Skeletal muscle satellite cell (primary cell): ENCODE measurements around the gene KCNH2.

Experiments used
- H3K27me3 ChIP-seq: 2 replicates; pipeline ENCODE4 v1.7.0; 2013; ENCODE audit warnings: low read length; ENCODE audit not compliant: control insufficient read depth, insufficient read depth
- H3K36me3 ChIP-seq: 2 replicates; pipeline ENCODE4 v1.7.0; 2013; ENCODE audit warnings: mild to moderate bottlenecking, control low read depth, low read length; ENCODE audit not compliant: insufficient read depth
- H3K4me1 ChIP-seq: 2 replicates; pipeline ENCODE4 v1.7.0; 2013; ENCODE audit warnings: low read length; ENCODE audit not compliant: control insufficient read depth, insufficient read depth
- H3K4me2 ChIP-seq: 2 replicates; pipeline ENCODE4 v1.7.0; 2013; ENCODE audit warnings: mild to moderate bottlenecking, low read length
- H3K4me3 ChIP-seq: 2 replicates; pipeline ENCODE4 v1.7.0; 2013; ENCODE audit warnings: low read length
- H3K9ac ChIP-seq: 2 replicates; pipeline ENCODE4 v1.7.0; 2013; ENCODE audit warnings: mild to moderate bottlenecking, low read depth, low read length, moderate library complexity
- H3K9me3 ChIP-seq: replicated peaks from 2 replicates; pipeline ENCODE4 v1.7.0; 2013; ENCODE audit warnings: mild to moderate bottlenecking, control low read depth, low read length

The KCNH2 gene

GRCh38 chr7:150947241-150947745, 30.8 kb downstream of the KCNH2 start:
- Histone ChIP-seq H3K9me3 (no peaks in the 10 kb centered on the region), H3K4me3 (no peak overlapping the region), H3K36me3 (no peaks in the 10 kb centered on the region), H3K9ac (no peak overlapping the region), H3K27me3 (peaks cover 3% of the 10 kb centered on the region), H3K4me1 (no peaks in the 10 kb centered on the region), H3K4me2 (no peak overlapping the region)

GRCh38 chr7:150946421-150947240, 31.5 kb downstream of the KCNH2 start:
- H3K4me1 ChIP-seq: no peaks in the 10 kb centered on the region
- no peaks in the 10 kb centered on the region for H3K9me3 ChIP-seq
- no peak overlapping the region for H3K4me2 ChIP-seq
- no peak overlapping the region for H3K9ac ChIP-seq
- H3K27me3 ChIP-seq: peaks cover 3% of the 10 kb centered on the region
- no peak overlapping the region for H3K4me3 ChIP-seq
- no peaks in the 10 kb centered on the region for H3K36me3 ChIP-seq

GRCh38 chr7:150945853-150946420, 32.2 kb downstream of the KCNH2 start:
- no peak overlapping the region for H3K4me3 ChIP-seq
- H3K4me1 ChIP-seq: no peaks in the 10 kb centered on the region
- H3K9ac ChIP-seq: no peak overlapping the region
- H3K36me3 ChIP-seq: no peaks in the 10 kb centered on the region
- no peaks in the 10 kb centered on the region for H3K9me3 ChIP-seq
- H3K27me3 ChIP-seq: peaks cover 8% of the 10 kb centered on the region
- no peak overlapping the region for H3K4me2 ChIP-seq

GRCh38 chr7:150945171-150945852, 32.8 kb downstream of the KCNH2 start:
- no peaks in the 10 kb centered on the region for H3K36me3 ChIP-seq
- no peak overlapping the region for H3K4me2 ChIP-seq
- H3K27me3 ChIP-seq: peaks cover 12% of the 10 kb centered on the region
- no peaks in the 10 kb centered on the region for H3K4me1 ChIP-seq
- no peaks in the 10 kb centered on the region for H3K9me3 ChIP-seq
- H3K4me3 ChIP-seq: no peak overlapping the region
- no peak overlapping the region for H3K9ac ChIP-seq

- H3K4me2 ChIP-seq: no peak overlapping the region
- H3K9me3 ChIP-seq: no peaks in the 10 kb centered on the region
- no peaks in the 10 kb centered on the region for H3K4me1 ChIP-seq
- H3K36me3 ChIP-seq: no peaks in the 10 kb centered on the region
- no peak overlapping the region for H3K4me3 ChIP-seq
- peaks cover 15% of the 10 kb centered on the region for H3K27me3 ChIP-seq
- no peak overlapping the region for H3K9ac ChIP-seq
These were observed 33.8 kb downstream of the KCNH2 start for GRCh38 chr7:150944066-150945042.

- H3K9ac ChIP-seq: no peak overlapping the region
- peaks cover 16% of the 10 kb centered on the region for H3K27me3 ChIP-seq
- no peaks in the 10 kb centered on the region for H3K9me3 ChIP-seq
- H3K4me3 ChIP-seq: no peak overlapping the region
- H3K4me2 ChIP-seq: no peak overlapping the region
- H3K36me3 ChIP-seq: no peaks in the 10 kb centered on the region
- no peaks in the 10 kb centered on the region for H3K4me1 ChIP-seq
These were observed 34.7 kb downstream of the KCNH2 start for GRCh38 chr7:150943453-150943814.

GRCh38 chr7:150942591-150943452, 35.3 kb downstream of the KCNH2 start:
- Histone ChIP-seq H3K27me3 (peaks cover 16% of the 10 kb centered on the region), H3K4me1 (no peaks in the 10 kb centered on the region), H3K9ac (no peak overlapping the region), H3K4me2 (no peak overlapping the region), H3K9me3 (no peaks in the 10 kb centered on the region), H3K4me3 (no peak overlapping the region), H3K36me3 (no peaks in the 10 kb centered on the region)

- Histone ChIP-seq H3K9ac (no peak overlapping the region), H3K4me1 (no peaks in the 10 kb centered on the region)
These were observed 36.0 kb downstream of the KCNH2 start for GRCh38 chr7:150942001-150942590.

GRCh38 chr7:150941351-150942000, 36.6 kb downstream of the KCNH2 start:
- no peaks in the 10 kb centered on the region for H3K36me3 ChIP-seq
- H3K27me3 ChIP-seq: peaks cover 16% of the 10 kb centered on the region
- H3K4me2 ChIP-seq: no peak overlapping the region
- H3K4me1 ChIP-seq: no peaks in the 10 kb centered on the region
- no peaks in the 10 kb centered on the region for H3K9me3 ChIP-seq
- H3K4me3 ChIP-seq: no peak overlapping the region
- no peak overlapping the region for H3K9ac ChIP-seq

More at GRCh38 chr7:150942001-150942590, 36.0 kb downstream of the KCNH2 start:
- Histone ChIP-seq H3K4me3 (no peak overlapping the region), H3K36me3 (no peaks in the 10 kb centered on the region), H3K9me3 (no peaks in the 10 kb centered on the region), H3K27me3 (peaks cover 16% of the 10 kb centered on the region), H3K4me2 (no peak overlapping the region)
